DND-41 (cell line): ENCODE measurements around the gene TBC1D5.

Experiments
- ATAC-seq: fragments of 200-7000 bp; cut with Tn5 transposase; 3 replicates; pipeline ENCODE4 v1.9.1; 2021; ENCODE audit warnings: low read depth; ENCODE audit not compliant: insufficient read depth
- DNase-seq: peaks from one replicate; pipeline ENCODE4 v3.0.0-alpha.2; 2020
- H2AFZ ChIP-seq: 2 replicates; pipeline ENCODE4 v1.6.0; 2012; ENCODE audit warnings: low read depth, low read length
- H3K27ac ChIP-seq: 2 replicates; pipeline ENCODE4 v1.5.1; 2012; ENCODE audit warnings: low read length, inconsistent platforms
- H3K27me3 ChIP-seq: fragments of 200-600 bp; sonication (generic); 2 replicates; pipeline ENCODE4 v1.6.0; 2012; ENCODE audit warnings: low read length, mild to moderate bottlenecking, inconsistent platforms; ENCODE audit not compliant: insufficient read depth, poor library complexity
- H3K36me3 ChIP-seq: 2 replicates; pipeline ENCODE4 v1.5.1; 2012; ENCODE audit warnings: low read length, inconsistent platforms; ENCODE audit not compliant: insufficient read depth
- H3K4me1 ChIP-seq: 2 replicates; pipeline ENCODE4 v1.5.1; 2012; ENCODE audit warnings: mild to moderate bottlenecking, low read length; ENCODE audit not compliant: insufficient read depth
- H3K4me2 ChIP-seq: 2 replicates; pipeline ENCODE4 v1.6.0; 2012; ENCODE audit warnings: mild to moderate bottlenecking, moderate library complexity, low read length, inconsistent platforms; ENCODE audit not compliant: insufficient read depth
- H3K4me3 ChIP-seq, 2 experiments: fragments of 200-600 bp in 1 of 2; shearing (Covaris generic) in 1 of 2; 2 replicates each; pipeline ENCODE4 v1.5.1; 2012 to 2016; ENCODE audit warnings: inconsistent platforms in 2 of 2, low read length in 2 of 2, mild to moderate bottlenecking in 2 of 2, low read depth in 1 of 2, moderate library complexity in 1 of 2
- H3K79me2 ChIP-seq: 2 replicates; pipeline ENCODE4 v1.6.0; 2012; ENCODE audit warnings: low read length, inconsistent platforms; ENCODE audit not compliant: insufficient read depth
- H3K9ac ChIP-seq: 2 replicates; pipeline ENCODE4 v1.6.0; 2012; ENCODE audit warnings: low read depth, mild to moderate bottlenecking, inconsistent platforms, low read length, moderate library complexity
- H3K9me3 ChIP-seq: 2 replicates; pipeline ENCODE4 v1.5.1; 2012; ENCODE audit warnings: low read length, moderate library complexity, mild to moderate bottlenecking, inconsistent platforms; ENCODE audit not compliant: insufficient read depth, severe bottlenecking
- H4K20me1 ChIP-seq: 2 replicates; pipeline ENCODE4 v1.6.0; 2012; ENCODE audit warnings: low read length; ENCODE audit not compliant: insufficient read depth
- CTCF ChIP-seq: IDR thresholded peaks from 2 replicates; pipeline ENCODE4 v1.5.1; 2012; ENCODE audit warnings: borderline replicate concordance, low read length, moderate library complexity, mild to moderate bottlenecking; ENCODE audit not compliant: poor library complexity, severe bottlenecking; ENCODE audit errors: extremely low read depth
- EZH2 ChIP-seq: IDR thresholded peaks from 3 replicates; pipeline ENCODE4 v1.6.1; 2012; ENCODE audit warnings: borderline replicate concordance, low read depth, mild to moderate bottlenecking, moderate library complexity, low read length, inconsistent platforms; ENCODE audit not compliant: severe bottlenecking

The TBC1D5 gene

DNA sequence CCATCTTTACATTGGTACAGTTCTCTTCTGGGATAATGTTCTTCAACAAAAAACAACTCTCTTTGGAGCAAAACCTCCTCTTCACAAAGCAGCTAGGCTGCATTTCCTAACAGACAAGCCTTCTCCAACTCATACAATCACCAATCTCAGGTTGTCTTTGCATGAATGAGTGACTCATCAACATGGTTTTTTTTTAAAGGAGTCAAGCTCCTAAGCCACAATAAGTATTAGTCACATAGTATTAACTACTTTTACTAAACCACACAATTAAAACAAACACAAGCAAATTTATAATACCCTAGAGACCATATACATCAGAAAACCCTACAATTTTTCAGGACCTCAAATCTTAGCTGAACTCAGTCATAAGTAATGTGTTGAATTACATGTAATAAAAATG, 137.4 kb downstream of the TBC1D5 start:
- DNase-seq = no peak

GRCh38 chr3:17602126-17602525, 140.3 kb downstream of the TBC1D5 start:
- H3K36me3 ChIP-seq = no peaks in the 10 kb centered on the region
- no peak overlapping the region for H3K9ac ChIP-seq
- no peak for DNase-seq
- H3K27me3 ChIP-seq = no peaks in the 10 kb centered on the region
- peaks cover 28% of the 10 kb centered on the region for H3K79me2 ChIP-seq
- no peaks in the 10 kb centered on the region for H3K4me1 ChIP-seq
- H3K9me3 ChIP-seq = peaks cover 3% of the 10 kb centered on the region
- H2AFZ ChIP-seq = no peak overlapping the region
- no peak overlapping the region for H3K27ac ChIP-seq
- TF ChIP-seq CTCF = no peak
- no peak for TF ChIP-seq EZH2
- no peak for ATAC-seq
- no peak overlapping the region for H3K4me3 ChIP-seq
- no peak overlapping the region for H3K4me2 ChIP-seq
- H4K20me1 ChIP-seq = no peaks in the 10 kb centered on the region

More for the DNA sequence above, 137.4 kb downstream of the TBC1D5 start:
- Histone ChIP-seq H3K36me3 (no peaks in the 10 kb centered on the region), H2AFZ (no peak overlapping the region), H3K79me2 (peaks cover 25% of the 10 kb centered on the region), H3K4me1 (no peaks in the 10 kb centered on the region), H3K9ac (no peak overlapping the region), H3K27ac (no peak overlapping the region), H3K4me3 (no peak overlapping the region), H4K20me1 (no peaks in the 10 kb centered on the region), H3K4me2 (no peak overlapping the region), H3K9me3 (peaks cover 3% of the 10 kb centered on the region), H3K27me3 (no peaks in the 10 kb centered on the region)
- TF ChIP-seq EZH2 (no peak), CTCF (no peak)
- ATAC-seq = no peak; the same call in 2 of the 3 replicates

- Histone ChIP-seq H3K27me3 (no peaks in the 10 kb centered on the region), H3K27ac (no peak overlapping the region)
These were observed 149.5 kb downstream of the TBC1D5 start for GRCh38 chr3:17592956-17593355.

More at GRCh38 chr3:17592956-17593355, 149.5 kb downstream of the TBC1D5 start:
- TF ChIP-seq CTCF = no peak
- TF ChIP-seq EZH2 = no peak
- Histone ChIP-seq H4K20me1 (no peaks in the 10 kb centered on the region), H3K9me3 (peaks cover 16% of the 10 kb centered on the region), H3K36me3 (peaks cover 7% of the 10 kb centered on the region; the same call in 1 of the 2 replicates), H3K4me2 (no peak overlapping the region), H3K79me2 (peaks cover 9% of the 10 kb centered on the region), H2AFZ (no peak overlapping the region), H3K4me3 (no peak overlapping the region), H3K9ac (no peak overlapping the region), H3K4me1 (no peaks in the 10 kb centered on the region)
- DNase-seq (no peak), ATAC-seq (no peak)
